Medulla oblongata (tissue), 1 donor: Measurements from ENCODE around the gene MACROD2.

Experiments
- DNase-seq: peaks from one replicate; pipeline ENCODE4 v3.0.0-alpha.2; 2015; ENCODE audit errors: extremely low spot score

The MACROD2 gene

DNA sequence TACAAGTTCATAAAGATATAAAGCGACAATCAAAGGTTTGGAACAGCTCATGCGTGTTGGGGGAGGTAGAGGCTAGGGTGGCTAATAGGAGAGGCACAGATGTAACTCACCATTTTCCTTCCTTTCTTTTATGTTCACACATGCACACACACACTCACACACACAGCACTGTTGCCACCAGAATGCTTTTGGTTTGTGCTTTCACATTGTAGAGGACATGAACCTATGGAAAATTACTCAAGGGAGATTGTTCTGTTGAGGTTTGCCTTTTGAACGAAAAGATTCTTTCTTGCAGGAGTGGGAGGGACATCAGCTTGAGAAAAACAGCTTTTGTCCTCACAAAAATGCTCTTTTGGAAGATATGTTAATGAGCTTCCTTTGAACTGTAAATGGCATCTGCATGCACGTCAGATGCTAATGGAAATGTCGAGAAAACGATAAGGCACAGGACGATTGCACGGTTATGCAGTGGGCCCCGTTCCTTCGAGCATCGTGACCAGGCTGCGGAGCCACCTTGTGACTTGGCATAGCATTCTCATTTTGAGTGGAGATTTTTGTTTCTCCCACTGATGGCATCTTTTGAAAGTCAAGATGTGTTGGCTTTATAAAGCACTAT lies 1853.8 kb downstream of the MACROD2 start:
- DNase-seq: peak; percentile 9

DNA sequence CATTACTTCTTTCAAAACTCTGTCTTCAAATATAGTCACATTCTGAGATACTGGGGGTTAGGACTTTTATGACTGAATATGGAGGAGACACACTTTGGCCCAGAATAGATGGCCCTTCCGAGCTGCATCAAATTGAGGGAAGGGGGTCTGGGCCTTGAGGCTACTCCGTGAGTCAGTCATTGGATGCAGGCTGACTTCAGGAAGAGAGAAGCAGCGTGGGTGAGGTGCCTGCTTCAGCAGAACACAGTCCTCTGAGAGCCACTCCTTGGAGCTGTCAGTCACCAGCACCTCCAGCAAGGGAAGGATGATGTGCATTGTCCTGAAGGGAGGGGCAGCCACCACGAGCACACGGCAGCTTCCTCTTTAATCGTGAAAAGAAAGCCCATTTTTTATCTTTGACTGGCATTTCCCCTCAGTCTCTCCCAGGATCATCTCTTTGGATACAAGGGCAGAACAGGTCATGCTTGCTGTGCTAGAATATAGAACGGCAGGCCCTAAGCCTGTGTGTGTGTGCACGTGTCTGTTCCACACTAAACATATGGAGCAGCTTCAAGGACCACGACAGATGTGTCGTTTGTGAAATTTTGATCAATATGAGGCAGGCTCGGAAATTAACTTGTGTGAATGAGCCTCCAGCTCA lies 1856.4 kb downstream of the MACROD2 start:
- no peak for DNase-seq

- DNase-seq: no peak
These were observed 1859.6 kb downstream of the MACROD2 start for GRCh38 chr20:15854911-15855310.

DNA sequence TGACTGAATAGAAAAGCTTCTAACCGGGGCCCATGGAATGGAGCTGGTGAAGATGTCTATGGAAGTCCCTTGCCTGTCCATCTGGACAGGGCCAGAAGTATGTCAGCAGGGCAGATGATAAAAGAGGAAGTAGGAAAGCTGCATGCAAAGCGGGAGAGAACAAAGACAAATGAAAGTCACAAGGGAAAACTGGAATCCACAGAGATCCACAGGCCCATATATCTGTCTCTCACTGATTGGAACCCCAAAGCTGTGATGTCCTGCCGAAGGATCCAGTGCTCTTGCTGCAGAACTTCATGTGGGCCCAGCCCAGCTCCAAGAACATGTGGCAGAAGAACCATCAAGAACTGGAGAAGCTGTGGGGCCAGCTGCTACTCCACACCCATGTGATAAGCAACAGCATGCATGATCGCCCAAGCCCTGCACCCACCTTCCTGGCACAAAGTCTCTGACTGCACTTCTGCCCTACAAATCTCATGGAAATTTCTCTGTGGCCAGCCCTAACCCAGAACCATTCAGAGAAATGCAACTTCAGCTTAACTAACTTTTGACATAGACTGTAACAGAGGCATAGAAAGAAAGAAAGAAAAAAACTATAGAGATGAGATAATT lies 1862.0 kb downstream of the MACROD2 start:
- no peak for DNase-seq

GRCh38 chr20:15859061-15859460 lies 1863.7 kb downstream of the MACROD2 start:
- no peak for DNase-seq

DNA sequence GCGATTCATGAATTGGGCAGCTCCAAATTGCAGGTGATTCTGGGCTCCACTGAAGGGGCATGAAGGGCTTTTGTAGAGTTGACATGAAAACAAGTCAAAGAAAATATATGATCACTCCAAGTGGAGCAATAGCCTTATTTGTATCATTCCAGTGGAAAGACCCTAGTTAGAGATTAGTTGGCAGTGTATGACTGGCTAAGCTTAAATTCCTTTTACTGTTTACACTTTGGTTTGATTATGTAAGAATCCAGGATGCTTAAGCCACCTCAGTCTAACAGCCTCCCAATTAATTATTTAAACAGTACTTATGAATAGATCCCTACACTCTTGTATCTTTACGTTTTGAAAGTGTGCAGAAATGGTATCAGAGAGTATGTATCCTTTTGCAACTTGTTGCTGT lies 1865.5 kb downstream of the MACROD2 start:
- DNase-seq: no peak

DNA sequence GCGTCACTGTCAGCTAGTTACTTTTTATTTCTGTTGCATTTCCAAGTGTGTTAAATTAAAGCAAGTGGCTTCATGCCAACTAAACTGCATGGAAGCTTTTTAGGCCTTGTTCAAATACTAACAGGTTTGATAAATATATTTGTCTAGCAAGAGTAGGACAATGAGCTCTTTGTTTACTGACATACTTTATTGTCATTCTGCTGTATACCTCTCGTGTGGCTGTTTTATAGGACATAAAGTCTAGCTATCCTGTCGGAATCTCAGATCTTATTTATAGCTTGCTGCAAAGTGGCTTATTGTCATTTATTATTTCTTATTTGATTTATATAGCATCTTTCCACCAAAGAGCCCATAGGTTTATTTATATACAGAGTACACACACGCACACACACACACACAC lies 1866.9 kb downstream of the MACROD2 start:
- DNase-seq: no peak

GRCh38 chr20:15863735-15864134 lies 1868.4 kb downstream of the MACROD2 start:
- DNase-seq: no peak

DNA sequence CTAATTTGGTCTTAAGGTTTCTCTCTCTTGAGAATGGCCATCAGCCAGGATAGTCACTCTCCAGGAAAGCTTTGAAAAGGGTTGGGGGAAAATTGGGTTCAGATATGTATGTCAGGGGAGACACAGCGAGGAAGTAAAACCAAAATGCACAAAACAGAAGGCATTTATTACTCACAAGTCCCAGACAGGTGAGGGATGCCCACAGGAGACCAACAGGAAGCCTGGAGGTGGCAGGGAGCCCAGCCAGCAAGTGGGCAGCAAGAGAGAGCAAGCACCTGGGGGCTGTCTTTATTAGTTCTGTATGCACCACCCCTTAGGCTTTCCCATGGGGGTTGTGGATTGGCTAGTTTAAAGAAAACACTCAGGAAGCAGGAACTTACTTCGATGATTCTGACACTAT lies 1870.2 kb downstream of the MACROD2 start:
- no peak for DNase-seq

DNA sequence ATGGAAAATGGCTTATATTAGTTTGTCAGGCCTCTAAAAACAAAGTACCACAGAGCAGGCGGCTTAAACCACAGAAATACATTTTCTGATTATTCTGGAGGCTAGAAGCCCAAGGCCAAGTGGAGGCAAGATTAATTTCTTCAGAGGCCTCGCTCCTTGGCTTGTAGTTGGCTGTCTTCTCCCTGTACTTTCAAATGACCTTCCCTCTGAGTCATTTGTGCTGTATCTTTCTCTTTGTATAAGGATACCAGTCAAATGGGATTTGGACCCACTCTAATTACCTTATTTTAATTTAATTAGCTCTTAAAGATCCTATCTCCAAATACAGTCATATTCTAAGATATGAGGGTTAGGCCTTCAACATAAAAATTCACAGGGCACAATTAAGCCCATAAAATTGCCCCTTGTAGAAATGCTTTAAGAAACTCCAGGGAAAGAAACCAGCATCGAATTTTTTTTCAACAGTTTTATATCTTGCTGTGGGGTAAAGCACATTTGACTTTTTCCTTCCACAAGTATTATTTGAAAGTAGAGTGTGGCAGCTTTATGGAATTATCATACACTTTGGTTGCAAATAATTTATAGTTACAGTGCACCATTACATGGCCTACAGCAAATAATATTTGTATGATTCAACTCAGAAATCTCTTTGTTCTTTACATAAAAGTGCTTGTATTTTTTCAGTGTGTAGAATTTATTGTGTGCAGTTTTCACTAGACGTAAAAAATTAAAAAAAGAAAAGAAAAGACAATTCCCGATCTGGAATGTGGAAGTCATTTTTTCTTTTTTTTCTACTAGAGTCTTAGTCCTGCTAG lies 1871.8 kb downstream of the MACROD2 start:
- DNase-seq: no peak

DNA sequence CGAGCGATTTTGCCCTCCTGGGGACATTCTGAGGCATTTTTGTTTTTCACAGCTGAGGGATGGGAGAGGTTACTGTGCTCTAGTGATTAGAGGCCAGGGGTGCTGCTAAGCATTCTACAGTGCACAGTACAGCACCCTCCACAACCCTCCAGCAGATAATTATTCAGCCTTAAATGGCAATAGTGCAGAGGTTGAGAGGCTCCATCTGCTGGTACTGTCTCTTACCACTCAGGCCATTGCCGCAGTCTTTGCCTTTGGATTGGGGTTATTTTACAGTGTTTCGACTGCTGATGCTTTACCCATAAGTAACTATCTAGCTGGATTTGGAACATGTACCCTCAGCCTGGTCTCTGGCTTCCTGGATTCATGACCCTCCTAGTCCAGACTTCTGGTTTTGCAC lies 1872.6 kb downstream of the MACROD2 start:
- DNase-seq: no peak

GRCh38 chr20:15875446-15875845 lies 1880.1 kb downstream of the MACROD2 start:
- peak; percentile 32 for DNase-seq

DNA sequence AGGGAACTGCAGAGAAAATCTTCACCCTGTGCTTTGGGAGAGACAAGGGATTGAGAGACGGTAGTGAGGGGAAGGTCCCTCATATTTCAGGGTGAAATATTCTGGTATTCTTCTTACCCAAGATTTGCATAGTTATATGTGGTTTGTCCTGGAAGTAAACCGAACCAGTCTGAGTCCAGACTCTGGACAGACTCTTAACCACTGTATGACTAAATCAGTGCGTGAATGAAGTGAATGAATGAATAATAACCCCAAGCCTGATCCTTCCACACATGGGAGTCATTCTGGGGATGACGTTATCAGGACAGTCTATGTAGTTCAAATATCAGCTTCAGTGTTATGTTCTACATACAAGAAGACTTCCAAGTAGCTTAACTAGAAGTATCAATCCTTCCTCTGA lies 1887.2 kb downstream of the MACROD2 start:
- DNase-seq: no peak

DNA sequence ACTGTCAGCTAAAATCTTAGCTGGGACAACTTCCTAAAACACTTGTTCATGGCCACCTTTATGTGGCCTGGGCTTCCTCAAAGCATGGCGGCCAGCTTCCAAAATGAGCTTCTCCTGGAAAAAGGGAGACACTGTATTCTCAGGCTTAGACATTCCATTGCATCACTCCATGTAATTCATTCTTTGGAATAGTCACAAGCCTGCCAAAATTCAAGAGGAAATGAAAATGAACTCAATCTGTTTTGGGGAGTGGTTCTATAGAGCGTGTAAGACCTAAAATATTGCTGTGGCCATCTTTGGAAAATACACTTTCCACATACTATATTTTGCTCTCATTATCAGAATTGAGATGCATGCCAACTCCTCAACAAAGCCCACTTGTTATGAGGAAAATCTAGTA lies 1890.9 kb downstream of the MACROD2 start:
- DNase-seq: no peak

GRCh38 chr20:15887387-15887786 lies 1892.1 kb downstream of the MACROD2 start:
- no peak for DNase-seq

- no peak for DNase-seq
These were observed 1893.7 kb downstream of the MACROD2 start for GRCh38 chr20:15889061-15889460.

DNA sequence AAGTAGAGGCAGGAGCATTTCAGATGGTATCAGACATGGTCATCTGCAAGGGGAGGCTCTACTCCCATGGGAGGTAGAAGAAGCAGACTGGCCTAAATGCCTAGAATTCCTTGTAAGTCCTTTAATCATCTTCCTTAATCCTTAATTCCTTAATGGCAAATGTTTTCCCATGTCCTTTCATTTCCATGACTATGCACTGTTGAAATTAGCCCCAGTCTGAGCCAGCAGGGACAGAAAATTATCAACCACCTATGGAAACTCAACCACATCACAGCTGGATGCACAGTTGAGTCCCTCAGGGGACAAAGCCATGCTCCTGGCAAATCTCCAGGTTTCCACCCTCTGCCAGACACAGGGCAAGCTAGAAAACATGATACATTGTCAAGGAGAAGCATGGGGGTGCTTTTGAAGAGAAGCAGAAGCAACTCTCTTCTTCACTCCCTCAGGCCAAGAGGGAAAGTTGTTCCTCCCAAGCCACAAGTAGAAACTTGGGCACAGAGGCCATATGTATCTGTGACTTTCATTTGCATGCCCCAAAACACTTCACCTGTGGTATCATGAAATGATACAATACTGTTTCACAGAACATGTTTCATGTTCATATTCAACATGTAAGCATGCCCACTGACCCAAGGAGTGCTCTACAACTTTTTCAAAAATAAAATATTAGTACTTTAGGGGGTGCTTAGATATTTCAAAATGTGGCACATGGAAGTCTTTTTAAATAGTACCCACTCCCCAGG lies 1894.4 kb downstream of the MACROD2 start:
- no peak for DNase-seq

DNA sequence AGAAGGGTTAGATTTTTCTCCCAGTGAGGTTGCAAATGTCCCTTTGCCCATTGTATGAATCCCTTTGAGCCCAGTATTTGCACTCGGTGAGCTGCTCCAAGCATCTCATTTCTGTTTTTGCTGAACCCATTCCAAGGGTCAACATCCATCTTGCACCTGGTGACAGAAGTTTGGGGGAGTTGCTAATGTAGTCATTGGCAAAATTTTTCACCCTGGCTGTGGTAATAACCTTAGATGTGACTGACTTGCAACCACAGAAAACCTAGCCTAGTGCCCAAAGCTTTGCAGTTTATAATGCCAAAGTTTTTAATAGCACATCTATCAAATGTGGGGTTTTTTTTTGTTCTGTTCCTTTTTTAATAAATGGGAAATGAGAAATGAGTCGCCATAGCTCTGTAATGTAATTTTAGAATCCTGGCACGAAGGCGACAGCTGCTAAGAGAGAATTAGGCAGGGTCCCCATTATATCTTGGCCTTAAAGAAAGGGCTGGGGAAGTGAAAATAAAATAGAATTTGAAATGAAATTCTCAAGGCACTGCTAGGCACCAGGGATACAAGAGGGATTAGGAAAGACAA lies 1895.2 kb downstream of the MACROD2 start:
- no peak for DNase-seq

GRCh38 chr20:15895126-15895525 lies 1899.8 kb downstream of the MACROD2 start:
- no peak for DNase-seq

- DNase-seq: no peak
These were observed 1900.3 kb downstream of the MACROD2 start for GRCh38 chr20:15895560-15896084.

DNA sequence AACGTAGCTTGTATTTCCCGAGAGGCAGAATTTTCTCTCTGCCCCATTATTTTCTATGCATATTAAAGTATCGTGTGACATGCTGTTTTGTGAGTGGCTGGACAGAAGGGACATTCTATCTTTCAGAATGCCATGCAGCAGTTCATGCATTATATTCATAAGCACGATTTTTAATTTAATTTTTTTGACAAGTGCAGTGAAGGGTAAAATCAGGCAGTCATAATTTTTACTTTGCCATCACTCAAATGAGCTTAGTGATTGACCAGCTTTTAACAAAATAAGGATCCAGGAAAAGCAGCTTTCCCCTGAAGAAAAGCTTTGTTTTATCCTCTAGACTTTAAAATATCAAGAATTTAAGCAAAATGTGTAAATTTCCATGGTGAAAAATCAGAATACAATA lies 1904.7 kb downstream of the MACROD2 start:
- DNase-seq: no peak
